ENCODE measurements around the gene TMEM42.

Gene TMEM42

GRCh38 chr3:44909063-44909462, 47.4 kb downstream of the TMEM42 start:
- TF ChIP-seq, protein P1, sequence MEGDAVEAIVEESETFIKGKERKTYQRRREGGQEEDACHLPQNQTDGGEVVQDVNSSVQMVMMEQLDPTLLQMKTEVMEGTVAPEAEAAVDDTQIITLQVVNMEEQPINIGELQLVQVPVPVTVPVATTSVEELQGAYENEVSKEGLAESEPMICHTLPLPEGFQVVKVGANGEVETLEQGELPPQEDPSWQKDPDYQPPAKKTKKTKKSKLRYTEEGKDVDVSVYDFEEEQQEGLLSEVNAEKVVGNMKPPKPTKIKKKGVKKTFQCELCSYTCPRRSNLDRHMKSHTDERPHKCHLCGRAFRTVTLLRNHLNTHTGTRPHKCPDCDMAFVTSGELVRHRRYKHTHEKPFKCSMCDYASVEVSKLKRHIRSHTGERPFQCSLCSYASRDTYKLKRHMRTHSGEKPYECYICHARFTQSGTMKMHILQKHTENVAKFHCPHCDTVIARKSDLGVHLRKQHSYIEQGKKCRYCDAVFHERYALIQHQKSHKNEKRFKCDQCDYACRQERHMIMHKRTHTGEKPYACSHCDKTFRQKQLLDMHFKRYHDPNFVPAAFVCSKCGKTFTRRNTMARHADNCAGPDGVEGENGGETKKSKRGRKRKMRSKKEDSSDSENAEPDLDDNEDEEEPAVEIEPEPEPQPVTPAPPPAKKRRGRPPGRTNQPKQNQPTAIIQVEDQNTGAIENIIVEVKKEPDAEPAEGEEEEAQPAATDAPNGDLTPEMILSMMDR (IDR thresholded peaks at IDR 0.05): no peak
- no peak overlapping the region for H3K27ac ChIP-seq

DNA sequence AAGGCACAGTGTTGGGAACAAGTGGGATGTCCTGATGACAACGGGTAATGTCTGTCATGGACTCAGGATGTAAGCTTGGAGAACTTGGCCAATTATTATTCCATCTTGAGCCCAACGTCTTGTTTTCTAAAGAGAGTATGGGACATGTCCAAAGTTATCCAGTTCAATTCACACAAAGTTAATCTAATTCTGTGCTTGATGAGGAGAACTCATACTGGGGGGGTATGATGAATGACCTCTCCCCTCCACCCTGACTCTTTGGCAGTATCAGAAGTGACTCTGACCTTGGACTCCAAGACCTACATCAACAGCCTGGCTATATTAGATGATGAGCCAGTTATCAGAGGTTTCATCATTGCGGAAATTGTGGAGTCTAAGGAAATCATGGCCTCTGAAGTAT, 49.0 kb downstream of the TMEM42 start:
- TF ChIP-seq, protein P1 (IDR thresholded peaks at IDR 0.05): no peak

More at GRCh38 chr3:44909063-44909462, 47.4 kb downstream of the TMEM42 start:
- DNase-seq (ENCODE audit: low spot score): no peak
- no peak overlapping the region for H3K4me3 ChIP-seq

DNA sequence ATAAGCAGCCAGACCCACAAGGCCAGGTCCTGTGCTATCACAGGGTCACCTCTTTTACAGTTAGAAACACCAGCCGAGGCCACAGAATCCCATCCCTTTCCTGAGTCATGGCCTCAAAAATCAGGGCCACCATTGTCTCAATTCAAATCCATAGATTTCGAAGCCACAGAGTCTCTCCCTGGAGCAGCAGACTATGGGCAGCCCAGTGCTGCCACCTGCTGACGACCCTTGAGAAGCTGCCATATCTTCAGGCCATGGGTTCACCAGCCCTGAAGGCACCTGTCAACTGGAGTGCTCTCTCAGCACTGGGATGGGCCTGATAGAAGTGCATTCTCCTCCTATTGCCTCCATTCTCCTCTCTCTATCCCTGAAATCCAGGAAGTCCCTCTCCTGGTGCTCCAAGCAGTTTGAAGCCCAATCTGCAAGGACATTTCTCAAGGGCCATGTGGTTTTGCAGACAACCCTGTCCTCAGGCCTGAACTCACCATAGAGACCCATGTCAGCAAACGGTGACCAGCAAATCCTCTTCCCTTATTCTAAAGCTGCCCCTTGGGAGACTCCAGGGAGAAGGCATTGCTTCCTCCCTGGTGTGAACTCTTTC, 52.3 kb downstream of the TMEM42 start:
- Histone ChIP-seq H3K4me3 (no peak overlapping the region), H3K27ac (no peak overlapping the region)
- no peak for DNase-seq (ENCODE audit: low spot score)
- TF ChIP-seq, protein P1 (IDR thresholded peaks at IDR 0.05): peak; percentile 62

More for the DNA sequence above, 49.0 kb downstream of the TMEM42 start:
- no peak overlapping the region for H3K4me3 ChIP-seq
- H3K27ac ChIP-seq: no peak overlapping the region
- no peak for DNase-seq (ENCODE audit: low spot score)

- Histone ChIP-seq H3K27ac (no peak overlapping the region), H3K4me3 (no peak overlapping the region)
- TF ChIP-seq, protein P1 (IDR thresholded peaks at IDR 0.05): no peak
- no peak for DNase-seq (ENCODE audit: low spot score)
Measured at GRCh38 chr3:44914936-44915335, 53.2 kb downstream of the TMEM42 start.
